ENCODE results near the gene LYPD8.

The LYPD8 gene

GRCh38 chr1:248756636-248757035, 1.1 kb upstream of the LYPD8 start:
- no peak for DNase-seq

GRCh38 chr1:248756151-248756550, 592 bp upstream of the LYPD8 start:
- DNase-seq: no peak

GRCh38 chr1:248753708-248754280, 1.8 kb downstream of the LYPD8 start:
- no peak for DNase-seq

- no peak for DNase-seq
These were observed 2.4 kb downstream of the LYPD8 start for GRCh38 chr1:248753029-248753594.

- DNase-seq: no peak
These were observed 3.2 kb downstream of the LYPD8 start for GRCh38 chr1:248752161-248753028.

- no peak for DNase-seq
These were observed 3.9 kb downstream of the LYPD8 start for GRCh38 chr1:248751635-248752034.

GRCh38 chr1:248751142-248751541, 4.4 kb downstream of the LYPD8 start:
- no peak for DNase-seq

GRCh38 chr1:248750496-248750895, 5.1 kb downstream of the LYPD8 start:
- no peak for DNase-seq

- DNase-seq: no peak
These were observed 7.3 kb downstream of the LYPD8 start for GRCh38 chr1:248748211-248748610.

GRCh38 chr1:248740876-248741275, 14.7 kb downstream of the LYPD8 start:
- DNase-seq: no peak

- DNase-seq: no peak
These were observed 15.9 kb downstream of the LYPD8 start for GRCh38 chr1:248739572-248740205.

GRCh38 chr1:248737457-248737856, 18.1 kb downstream of the LYPD8 start:
- DNase-seq: no peak

GRCh38 chr1:248736977-248737376, 18.6 kb downstream of the LYPD8 start:
- no peak for DNase-seq

- DNase-seq: no peak
These were observed 22.0 kb downstream of the LYPD8 start for GRCh38 chr1:248733566-248733965.

GRCh38 chr1:248730507-248731335, 24.8 kb downstream of the LYPD8 start:
- DNase-seq: no peak

- no peak for DNase-seq
These were observed 41.3 kb downstream of the LYPD8 start for GRCh38 chr1:248714248-248714647.

- DNase-seq: no peak
These were observed 45.2 kb downstream of the LYPD8 start for GRCh38 chr1:248710305-248710900.

GRCh38 chr1:248704606-248705005, 51.0 kb downstream of the LYPD8 start:
- no peak for DNase-seq

GRCh38 chr1:248703674-248704073, 51.9 kb downstream of the LYPD8 start:
- no peak for DNase-seq

GRCh38 chr1:248702714-248703113, 52.8 kb downstream of the LYPD8 start, which contains the start of gene OR14I1:
TSS of gene OR14I1 (minus strand) at chr1:248702766.
- DNase-seq: no peak

GRCh38 chr1:248699099-248699498, 56.5 kb downstream of the LYPD8 start:
- DNase-seq: no peak

- no peak for DNase-seq
These were observed 57.7 kb downstream of the LYPD8 start for GRCh38 chr1:248697907-248698306.

Measured in CD4-positive, alpha-beta T cell treated with Interleukin-10 for 1 hour (primary cell).